Stomach (tissue), 4 donors: ENCODE results near the gene DNAJC6.

Experiments
- CTCF ChIP-seq, 7 experiments: fragments of 450-650 bp in 4 of 7; fragments of 200-600 bp in 3 of 7; sonication (generic) in 3 of 7; IDR thresholded peaks; one replicate each; pipeline ENCODE4 v1.5.1; 2016 to 2019; ENCODE audit warnings: antibody characterized with exemption in 7 of 7, control low read depth in 2 of 7, mild to moderate bottlenecking in 1 of 7
- POLR2A ChIP-seq, 4 donors: fragments of 450-650 bp; IDR thresholded peaks; one replicate each; pipeline ENCODE4 v1.6.1; 2016; ENCODE audit warnings: antibody characterized with exemption in 4 of 4, control low read depth in 2 of 4, mild to moderate bottlenecking in 1 of 4, moderate library complexity in 1 of 4

- TF ChIP-seq CTCF (IDR thresholded peaks at IDR 0.05) (no peak), POLR2A (IDR thresholded peaks at IDR 0.05) (no peak)
Measured at GRCh38 chr1:65425697-65426096, 116.4 kb downstream of the DNAJC6 start.
